HT1080 (cell line): ENCODE results near the gene MAP4K2. TPM values are rescaled to one million over a fixed set of nuclear protein-coding genes. Genes with fewer than 3 reads are reported as not detected.

Experiments
- DNase-seq: peaks from one replicate; pipeline ENCODE4 v3.0.0-alpha.2; 2015; ENCODE audit warnings: low read depth
- total RNA-seq: library from RNA; depleted of rRNA; stranded (reverse); fragments of >200 nt; shearing (Covaris generic); gene quantifications from 2 replicates; pipeline ENCODE4 v1.2.3, GENCODE V29; 2014

The MAP4K2 gene
- total RNA-seq, 1 experiment from 2014 or later: 23.3 TPM

GRCh38 chr11:64793271-64794160 is 9.5 kb downstream of the MAP4K2 start:
- DNase-seq: no peak

GRCh38 chr11:64792482-64792881 is 10.5 kb downstream of the MAP4K2 start:
- no peak for DNase-seq

DNA sequence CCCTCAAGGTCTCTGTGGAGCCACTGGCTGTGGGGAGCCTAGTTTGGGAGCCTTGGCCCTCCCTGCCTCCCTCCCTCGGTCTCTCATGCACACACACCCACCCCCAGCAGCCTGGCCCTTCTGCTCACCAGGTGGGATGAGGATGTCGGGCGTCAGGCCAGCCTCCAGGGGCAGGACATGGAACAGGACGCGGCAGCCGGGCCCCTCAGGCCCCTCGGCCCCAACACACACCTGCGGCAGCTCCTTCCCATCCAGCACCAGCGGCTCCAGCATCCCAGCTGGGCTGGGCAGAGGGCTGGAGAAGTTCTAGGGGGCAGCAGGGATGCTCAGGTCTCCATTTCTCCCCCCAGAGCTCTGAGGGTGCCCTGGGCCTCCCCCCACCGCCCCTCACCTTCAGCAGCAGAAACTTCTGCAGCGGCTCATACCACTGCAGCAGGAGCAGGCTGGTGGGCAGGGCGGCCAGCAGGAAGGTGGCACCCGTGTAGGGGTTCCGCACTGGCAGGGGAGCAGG is 11.2 kb downstream of the MAP4K2 start:
- no peak for DNase-seq

GRCh38 chr11:64790205-64791095 is 12.6 kb downstream of the MAP4K2 start:
- no peak for DNase-seq

- no peak for DNase-seq
These were observed 13.4 kb downstream of the MAP4K2 start for GRCh38 chr11:64789331-64790204.

- no peak for DNase-seq
These were observed 14.4 kb downstream of the MAP4K2 start for GRCh38 chr11:64788321-64789215.

- DNase-seq: peak; percentile 35
These were observed 15.3 kb downstream of the MAP4K2 start for GRCh38 chr11:64787526-64788320.

DNA sequence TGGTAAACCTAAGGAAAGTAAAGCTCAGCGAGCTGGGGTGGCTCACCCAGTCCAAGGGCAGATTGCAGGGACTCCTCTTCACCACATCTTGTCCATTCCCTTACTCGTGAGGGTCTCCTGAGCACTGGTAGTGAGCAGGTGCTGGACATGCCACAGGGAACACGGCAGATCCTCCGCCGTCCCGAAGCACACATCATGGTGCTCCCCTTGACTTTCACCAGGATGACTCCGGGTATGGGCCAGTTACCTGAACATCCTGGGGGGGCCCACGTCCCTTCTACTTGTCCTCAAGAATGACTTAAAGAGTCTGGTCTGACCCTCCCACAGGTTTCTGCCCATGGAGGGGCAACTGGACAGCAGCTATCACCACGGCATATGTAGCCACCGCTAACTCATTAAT is 16.7 kb downstream of the MAP4K2 start:
- no peak for DNase-seq

- no peak for DNase-seq
These were observed 18.0 kb downstream of the MAP4K2 start for GRCh38 chr11:64784813-64785581.

GRCh38 chr11:64778473-64779298 is 24.3 kb downstream of the MAP4K2 start, which contains the start of gene SF1:
Gene SF1 (minus strand): TSS chr11:64778542. CDS start chr11:64778392, 150 bp downstream.
- peak; percentile 100 for DNase-seq

GRCh38 chr11:64778223-64778472 is 24.9 kb downstream of the MAP4K2 start:
- DNase-seq: no peak

GRCh38 chr11:64777449-64778222 is 25.4 kb downstream of the MAP4K2 start:
- DNase-seq: peak; percentile 60

- no peak for DNase-seq
These were observed 26.1 kb downstream of the MAP4K2 start for GRCh38 chr11:64776875-64777274.

GRCh38 chr11:64776425-64776824 is 26.6 kb downstream of the MAP4K2 start:
- DNase-seq: no peak

- DNase-seq: no peak
These were observed 28.9 kb downstream of the MAP4K2 start for GRCh38 chr11:64774144-64774543.

DNA sequence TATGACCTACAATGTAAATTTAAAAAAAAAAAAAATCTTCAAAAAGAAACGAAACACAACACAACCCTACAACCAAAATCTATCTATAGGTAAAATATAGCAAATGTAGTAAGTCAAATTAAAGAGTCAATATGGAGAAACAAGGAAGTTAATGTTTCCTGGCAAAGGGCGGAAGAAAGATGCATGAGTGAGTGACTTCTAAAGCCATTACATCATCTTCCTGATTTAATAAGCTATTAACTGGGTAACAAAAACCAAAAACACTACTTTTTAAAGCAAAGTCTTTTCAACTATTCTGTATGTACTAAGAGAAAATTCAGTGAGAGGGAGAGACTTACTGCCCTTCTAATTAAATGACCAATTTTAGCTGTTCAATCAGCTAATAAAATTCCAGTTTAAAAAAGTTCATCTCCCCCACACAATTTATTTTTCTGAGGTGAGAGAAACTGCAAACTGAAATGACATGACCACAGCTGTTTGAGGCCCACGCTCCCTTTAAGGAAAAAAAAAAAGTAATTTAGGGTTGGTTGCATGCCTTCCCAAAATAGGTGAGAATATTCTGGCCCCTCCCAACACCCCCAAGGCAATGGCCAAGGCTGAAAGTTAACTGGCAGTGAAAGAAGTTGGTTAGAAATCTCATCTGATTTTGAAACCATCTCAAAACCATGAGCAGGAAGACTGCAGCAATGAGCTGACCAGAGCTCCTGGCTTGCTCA is 30.6 kb downstream of the MAP4K2 start:
- no peak for DNase-seq
